ENCODE results near the gene LMAN2.

The LMAN2 gene

DNA sequence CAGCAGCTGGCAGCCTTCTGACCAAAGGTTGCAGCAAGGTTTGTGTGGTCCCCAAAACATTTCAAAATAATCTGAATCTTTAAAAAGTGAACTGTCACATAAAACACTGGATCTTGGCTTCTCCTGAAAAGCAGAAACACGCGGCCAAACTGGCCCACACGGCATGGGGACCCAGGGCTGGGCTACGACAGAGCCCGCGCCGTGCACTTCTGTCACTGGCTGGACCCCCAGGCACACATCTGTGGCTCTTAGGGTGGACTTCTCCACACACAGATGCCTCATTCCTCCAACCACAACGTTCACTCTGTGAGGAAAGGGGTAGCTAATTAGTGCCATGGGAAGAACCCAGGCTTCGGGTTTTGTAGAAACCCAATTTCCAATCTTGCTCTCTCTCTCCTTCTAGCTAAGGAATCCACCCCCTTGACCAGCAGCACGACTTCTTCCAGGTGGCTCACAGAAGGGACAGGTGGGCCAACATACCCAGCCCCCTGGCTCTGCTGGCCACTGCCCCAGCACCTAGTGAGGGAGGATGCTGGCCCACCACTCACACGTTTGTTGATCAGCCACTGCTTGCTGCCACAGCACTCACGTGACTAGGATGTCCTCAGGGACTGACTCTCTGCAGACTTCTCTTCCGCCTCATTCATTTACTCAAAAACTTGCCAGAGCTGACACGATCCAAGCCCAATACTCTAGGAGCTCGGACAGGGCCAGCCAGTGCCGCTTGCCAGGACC is 17.9 kb downstream of the LMAN2 start:
- ChIA-PET CTCF (interaction anchor here (0.9 to 2.1 kb wide), 5 partner anchors 9 to 220 kb away, joined by 3 to 9 read pairs (median 3); no protein-coding TSS in a partner anchor), POLR2A (no interaction called here)
- no peak overlapping the region for H3K4me3 ChIP-seq (ENCODE audit: low read depth, low read length)
- no peak for TF ChIP-seq CTCF (IDR thresholded peaks at IDR 0.05; ENCODE audit: insufficient read depth, low read length, missing control alignments)
- DNase-seq (ENCODE audit: low read depth, low spot score): no peak

DNA sequence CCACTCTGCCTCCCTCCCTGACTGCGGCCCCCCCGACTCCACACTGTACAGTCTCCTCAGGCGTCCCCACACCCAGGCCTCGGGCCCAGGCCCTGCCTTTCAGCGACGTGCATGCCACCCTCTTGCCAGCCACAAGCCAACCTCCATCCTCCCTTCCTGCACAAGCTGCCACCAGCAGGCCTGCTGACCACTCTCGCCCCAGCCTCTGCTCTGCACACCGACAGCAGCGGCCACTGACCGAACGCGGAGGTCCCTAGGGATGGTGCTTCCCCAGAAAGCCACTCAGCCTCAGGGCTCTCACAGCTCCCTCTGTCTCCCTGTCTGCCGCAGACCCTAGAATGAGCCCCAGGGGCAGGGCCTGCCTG is 18.6 kb downstream of the LMAN2 start:
- ChIA-PET CTCF (interaction anchor here (1.0 to 1.1 kb wide), 3 partner anchors 13 to 122 kb away, joined by 3 read pairs; no protein-coding TSS in a partner anchor), POLR2A (interaction anchor here (0.6 kb wide), 1 partner anchor 19 kb away, joined by 3 read pairs; the partner anchor contains the start of gene LMAN2)
- no peak for DNase-seq (ENCODE audit: low read depth, low spot score)
- H3K4me3 ChIP-seq (ENCODE audit: low read depth, low read length): no peak overlapping the region
- no peak for TF ChIP-seq CTCF (IDR thresholded peaks at IDR 0.05; ENCODE audit: insufficient read depth, low read length, missing control alignments)

DNA sequence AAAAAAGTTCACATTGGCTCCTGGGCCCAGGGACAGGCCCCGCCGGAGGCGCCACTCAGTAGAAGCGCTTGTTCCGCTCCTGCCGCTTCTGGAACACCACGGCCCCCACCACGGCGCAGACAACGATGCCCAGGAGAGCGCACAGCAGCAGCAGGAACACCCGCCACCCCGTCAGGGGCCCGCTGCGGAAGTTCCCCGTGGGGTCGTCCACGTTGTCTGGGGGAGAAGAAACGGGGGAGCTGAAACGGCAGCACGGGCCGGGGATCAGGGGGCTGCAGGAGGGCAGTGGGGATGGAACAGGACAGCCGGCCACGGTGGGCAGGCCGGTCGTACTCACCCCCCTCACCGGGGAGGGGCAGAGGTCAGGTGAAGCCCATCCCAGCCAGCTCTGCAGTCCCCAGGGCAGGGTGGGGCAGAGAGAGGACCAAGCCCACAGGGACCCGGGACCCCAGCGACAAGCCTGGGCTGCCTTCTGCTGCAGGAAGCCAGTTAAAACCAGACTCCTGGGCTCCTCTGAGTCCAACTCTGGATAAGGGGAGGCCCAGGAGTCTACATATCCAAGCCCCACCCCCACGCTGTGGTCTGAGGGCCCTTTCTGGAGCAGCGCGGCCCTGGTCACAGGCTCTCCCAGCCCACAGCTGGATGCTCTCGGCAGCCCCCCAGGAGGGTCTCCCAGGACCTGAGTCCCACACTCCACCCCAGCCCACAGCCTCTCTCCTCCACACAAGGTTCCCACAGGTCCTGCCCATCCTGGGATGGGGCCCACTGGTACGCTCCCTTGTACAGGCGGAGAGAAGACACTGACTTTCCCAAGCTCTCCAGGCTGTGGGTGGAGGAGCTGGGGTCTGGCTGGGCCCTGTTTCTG is 19.2 kb downstream of the LMAN2 start:
- no peak overlapping the region for H3K4me3 ChIP-seq (ENCODE audit: low read depth, low read length)
- TF ChIP-seq CTCF (IDR thresholded peaks at IDR 0.05; ENCODE audit: insufficient read depth, low read length, missing control alignments): no peak
- CTCF ChIA-PET: interaction anchor here (1.0 to 1.9 kb wide), 4 partner anchors 13 to 123 kb away, joined by 3 to 7 read pairs (median 3); no protein-coding TSS in a partner anchor
- POLR2A ChIA-PET: interaction anchor here (0.6 kb wide), 1 partner anchor 20 kb away, joined by 3 read pairs; the partner anchor contains the start of gene LMAN2
- no peak for DNase-seq (ENCODE audit: low read depth, low spot score)

DNA sequence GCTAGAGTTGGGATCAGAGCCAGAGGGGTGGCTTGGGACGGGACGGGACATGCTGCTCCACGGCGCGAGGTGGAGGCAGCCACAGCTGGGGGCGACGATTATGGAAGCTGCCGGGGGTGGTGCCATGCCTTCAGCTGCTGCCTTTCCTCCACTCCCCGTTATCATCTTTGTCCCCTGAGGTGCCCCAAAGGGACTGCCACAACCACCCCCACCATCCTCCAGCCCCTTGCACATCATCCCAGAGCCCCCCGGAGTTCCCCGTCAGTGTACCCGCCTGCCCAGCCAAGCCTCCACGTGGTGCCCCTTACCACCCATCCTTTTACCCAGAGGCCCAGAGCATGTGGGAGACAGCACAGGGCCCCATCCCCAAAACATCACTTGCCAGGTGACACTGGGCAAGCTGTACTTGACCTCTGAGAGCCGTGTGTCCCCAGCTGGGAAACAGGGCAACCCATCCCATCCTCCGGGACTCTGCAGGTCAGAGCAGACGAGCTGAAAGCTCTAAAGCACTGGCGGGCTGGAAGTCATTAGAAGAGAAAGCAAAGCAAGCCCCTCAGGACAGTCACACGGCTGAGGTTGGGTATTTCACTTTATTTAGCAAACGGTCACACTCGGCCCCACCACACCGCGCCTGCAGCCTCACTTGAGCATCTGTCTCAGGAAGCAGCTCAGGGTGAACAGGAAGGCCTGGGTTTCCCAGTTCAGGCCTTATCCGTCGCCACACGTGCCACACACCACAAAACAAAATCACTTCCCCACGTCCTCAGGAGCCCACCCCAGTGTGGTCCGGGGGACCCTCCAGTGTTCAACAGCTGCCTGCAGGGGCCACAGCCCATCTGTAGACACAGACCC is 20.3 kb downstream of the LMAN2 start:
- POLR2A ChIA-PET: no interaction called here
- no peak for TF ChIP-seq CTCF (IDR thresholded peaks at IDR 0.05; ENCODE audit: insufficient read depth, low read length, missing control alignments)
- DNase-seq (ENCODE audit: low read depth, low spot score): no peak
- CTCF ChIA-PET: interaction anchor here (1.0 to 2.3 kb wide), 3 partner anchors 13 to 21 kb away, joined by 3 to 16 read pairs (median 7); no protein-coding TSS in a partner anchor
- no peak overlapping the region for H3K4me3 ChIP-seq (ENCODE audit: low read depth, low read length)

GRCh38 chr5:177329883-177330282 is 21.6 kb downstream of the LMAN2 start:
- ChIA-PET POLR2A (no interaction called here), CTCF (interaction anchor here (0.9 to 2.3 kb wide), 2 partner anchors 12 to 258 kb away, joined by 3 to 16 read pairs; no protein-coding TSS in a partner anchor)
- no peak for TF ChIP-seq CTCF (IDR thresholded peaks at IDR 0.05; ENCODE audit: insufficient read depth, low read length, missing control alignments)
- no peak overlapping the region for H3K4me3 ChIP-seq (ENCODE audit: low read depth, low read length)
- DNase-seq (ENCODE audit: low read depth, low spot score): no peak

All from AG04449 (cell line).